Neuronal stem cell (in vitro differentiated cells): ENCODE data around the gene SEBOX.

ENCODE experiments used
- DNase-seq: peaks from one replicate; pipeline ENCODE4 v3.0.0-alpha.2; 2013; ENCODE audit warnings: low spot score
- H2AFZ ChIP-seq: one replicate; pipeline ENCODE4 v1.6.1; 2013; ENCODE audit warnings: mild to moderate bottlenecking, low read length, inconsistent platforms
- H2AK5ac ChIP-seq: 2 replicates; pipeline ENCODE4 v1.6.1; 2013; ENCODE audit warnings: low read depth, mild to moderate bottlenecking, inconsistent platforms, low read length, moderate library complexity, mixed read lengths
- H2BK120ac ChIP-seq: 2 replicates; pipeline ENCODE4 v1.6.1; 2013; ENCODE audit warnings: low read depth, mild to moderate bottlenecking, inconsistent platforms, low read length, moderate library complexity, mixed read lengths
- H2BK12ac ChIP-seq: one replicate; pipeline ENCODE4 v1.6.1; 2013; ENCODE audit warnings: low read length, inconsistent platforms
- H2BK15ac ChIP-seq: 2 replicates; pipeline ENCODE4 v1.6.1; 2013; ENCODE audit warnings: mild to moderate bottlenecking, low read length, inconsistent platforms, mixed read lengths
- H2BK5ac ChIP-seq: one replicate; pipeline ENCODE4 v1.6.1; 2013; ENCODE audit warnings: inconsistent platforms, mild to moderate bottlenecking, low read length, moderate library complexity
- H3K14ac ChIP-seq: one replicate; pipeline ENCODE4 v1.6.1; 2013; ENCODE audit warnings: low read length, inconsistent platforms
- H3K18ac ChIP-seq: 2 replicates; pipeline ENCODE4 v1.6.1; 2013; ENCODE audit warnings: low read length, inconsistent platforms
- H3K23ac ChIP-seq: 2 replicates; pipeline ENCODE4 v1.6.1; 2013; ENCODE audit warnings: low read depth, mild to moderate bottlenecking, mixed read lengths, low read length, inconsistent platforms; ENCODE audit not compliant: poor library complexity
- H3K27ac ChIP-seq: replicated peaks from 3 replicates; pipeline ENCODE4 v1.5.1; 2013; ENCODE audit warnings: low read length, inconsistent platforms
- H3K27me3 ChIP-seq, 3 experiments: 2 replicates each; pipeline ENCODE4 v1.6.1; 2013; ENCODE audit warnings: low read length in 3 of 3, mild to moderate bottlenecking in 2 of 3, inconsistent platforms in 1 of 3, low read depth in 1 of 3, mixed read lengths in 1 of 3, moderate library complexity in 1 of 3; ENCODE audit not compliant: control insufficient read depth in 3 of 3, insufficient read depth in 3 of 3
- H3K36me3 ChIP-seq, 2 donors: replicated peaks in 1 of 2; 2 replicates each; pipeline ENCODE4 v1.6.1; 2013; ENCODE audit warnings: low read length in 2 of 2; ENCODE audit not compliant: control insufficient read depth in 2 of 2, insufficient read depth in 2 of 2
- H3K4ac ChIP-seq: 2 replicates; pipeline ENCODE4 v1.6.1; 2013; ENCODE audit warnings: inconsistent platforms, mild to moderate bottlenecking, low read length, moderate library complexity
- H3K4me1 ChIP-seq, 2 donors: 1 replicate in 1 of 2; 2 replicates in 1 of 2; pipeline ENCODE4 v1.6.1; 2013; ENCODE audit warnings: low read length in 2 of 2, low read depth in 1 of 2; ENCODE audit not compliant: control insufficient read depth in 2 of 2, insufficient read depth in 1 of 2
- H3K4me2 ChIP-seq: one replicate; pipeline ENCODE4 v1.6.1; 2013; ENCODE audit warnings: mild to moderate bottlenecking, low read length, inconsistent platforms; ENCODE audit not compliant: insufficient read depth, poor library complexity, severe bottlenecking
- H3K4me3 ChIP-seq, 2 donors: 2 replicates each; pipeline ENCODE4 v1.5.1; 2013; ENCODE audit warnings: low read length in 2 of 2, mild to moderate bottlenecking in 2 of 2, inconsistent platforms in 1 of 2, moderate library complexity in 1 of 2
- H3K79me1 ChIP-seq: one replicate; pipeline ENCODE4 v1.6.1; 2013; ENCODE audit warnings: low read depth, mild to moderate bottlenecking, inconsistent platforms, low read length, moderate library complexity
- H3K9ac ChIP-seq: one replicate; pipeline ENCODE4 v1.6.1; 2013; ENCODE audit warnings: mild to moderate bottlenecking, low read depth, low read length, inconsistent platforms; ENCODE audit not compliant: poor library complexity
- H3K9me3 ChIP-seq, 2 donors: replicated peaks in 1 of 2; 2 replicates each; pipeline versions ENCODE3 to v1.6.1; 2013; ENCODE audit warnings: low read length in 2 of 2, mild to moderate bottlenecking in 2 of 2, inconsistent platforms in 1 of 2, low read depth in 1 of 2, mixed read lengths in 1 of 2, moderate library complexity in 1 of 2; ENCODE audit not compliant: control insufficient read depth in 2 of 2, insufficient read depth in 1 of 2
- H4K8ac ChIP-seq: one replicate; pipeline ENCODE4 v1.6.1; 2013; ENCODE audit warnings: low read depth, mild to moderate bottlenecking, inconsistent platforms, low read length, moderate library complexity
- H4K91ac ChIP-seq: one replicate; pipeline ENCODE4 v1.6.1; 2013; ENCODE audit warnings: low read length, low read depth, mild to moderate bottlenecking, inconsistent platforms; ENCODE audit not compliant: poor library complexity
- WGBS, 2 donors: extraction: QIAGEN DNeasy Blood & Tissue Kit; methylation state at CpG; one replicate each; pipeline ENCODE4 v1.1.7; 2013; ENCODE audit warnings: missing lambda C conversion rate in 2 of 2, mixed read lengths in 1 of 2; ENCODE audit not compliant: insufficient read length in 2 of 2, insufficient replicate concordance in 1 of 2; ENCODE audit errors: extremely low coverage in 2 of 2; 5-methylcytosine and 5-hydroxymethylcytosine counted together

Gene SEBOX

GRCh38 chr17:28394337-28395116 is 29.5 kb upstream of the SEBOX start:
- no peak overlapping the region for H3K4me2 ChIP-seq
- peaks cover 1 to 7% of the 10 kb centered on the region in 2 donors for H3K4me1 ChIP-seq
- DNase-seq: no peak
- peaks cover 13 to 89% of the 10 kb centered on the region in 2 donors for H3K36me3 ChIP-seq
- no peak overlapping the region for H2BK12ac ChIP-seq
- H4K91ac ChIP-seq: no peak overlapping the region
- no peak overlapping the region for H2BK15ac ChIP-seq
- no peak overlapping the region for H3K27ac ChIP-seq
- no peaks in the 10 kb centered on the region for H3K9me3 ChIP-seq
- H3K4ac ChIP-seq: no peak overlapping the region
- H3K23ac ChIP-seq: no peak overlapping the region
- H3K18ac ChIP-seq: no peak overlapping the region
- no peak overlapping the region for H2AFZ ChIP-seq
- H3K27me3 ChIP-seq: no peaks in the 10 kb centered on the region
- H3K9ac ChIP-seq: no peak overlapping the region
- H3K14ac ChIP-seq: no peak overlapping the region
- H4K8ac ChIP-seq: no peak overlapping the region
- no peak overlapping the region for H2BK5ac ChIP-seq
- H3K4me3 ChIP-seq: no peak overlapping the region
- no peak overlapping the region for H2BK120ac ChIP-seq
- H3K79me1 ChIP-seq: no peaks in the 10 kb centered on the region
- H2AK5ac ChIP-seq: no peak overlapping the region
- WGBS, 2 donors: no CpG with 5 or more reads among the region's 7 CpGs

- H3K4me1 ChIP-seq: no peaks in the 10 kb centered on the region
- no peak overlapping the region for H4K8ac ChIP-seq
- no peak overlapping the region for H3K4me2 ChIP-seq
- no peaks in the 10 kb centered on the region for H3K9me3 ChIP-seq
- H3K36me3 ChIP-seq: peaks cover 15 to 95% of the 10 kb centered on the region in 2 donors
- no peak overlapping the region for H3K4ac ChIP-seq
- H3K23ac ChIP-seq: no peak overlapping the region
- no peak overlapping the region for H3K14ac ChIP-seq
- no peak overlapping the region for H2BK5ac ChIP-seq
- H3K9ac ChIP-seq: no peak overlapping the region
- WGBS, 2 donors: no CpG with 5 or more reads among the region's 10 CpGs
- H3K18ac ChIP-seq: no peak overlapping the region
- H2AK5ac ChIP-seq: no peak overlapping the region
- no peak overlapping the region for H3K27ac ChIP-seq
- no peak overlapping the region for H2BK120ac ChIP-seq
- no peak overlapping the region for H4K91ac ChIP-seq
- H2AFZ ChIP-seq: no peak overlapping the region
- no peak overlapping the region for H2BK12ac ChIP-seq
- no peaks in the 10 kb centered on the region for H3K27me3 ChIP-seq
- no peak for DNase-seq
- H3K4me3 ChIP-seq: no peak overlapping the region
- no peaks in the 10 kb centered on the region for H3K79me1 ChIP-seq
- no peak overlapping the region for H2BK15ac ChIP-seq
Measured at GRCh38 chr17:28392491-28392890, 27.5 kb upstream of the SEBOX start.

- no peak overlapping the region for H4K8ac ChIP-seq
- no peaks in the 10 kb centered on the region for H3K4me1 ChIP-seq
- H2AK5ac ChIP-seq: no peak overlapping the region
- no peaks in the 10 kb centered on the region for H3K79me1 ChIP-seq
- no peak overlapping the region for H4K91ac ChIP-seq
- no peak overlapping the region for H2BK5ac ChIP-seq
- H3K36me3 ChIP-seq: peaks cover 15 to 91% of the 10 kb centered on the region in 2 donors
- no peaks in the 10 kb centered on the region for H3K27me3 ChIP-seq
- H2BK15ac ChIP-seq: no peak overlapping the region
- no peak overlapping the region for H3K23ac ChIP-seq
- H3K4ac ChIP-seq: no peak overlapping the region
- H3K4me3 ChIP-seq: no peak overlapping the region
- H3K18ac ChIP-seq: no peak overlapping the region
- H3K9me3 ChIP-seq: no peaks in the 10 kb centered on the region
- DNase-seq: no peak
- H2AFZ ChIP-seq: no peak overlapping the region
- no CpG with 5 or more reads among the region's 2 CpGs for WGBS, 2 donors
- no peak overlapping the region for H2BK120ac ChIP-seq
- H3K14ac ChIP-seq: no peak overlapping the region
- no peak overlapping the region for H2BK12ac ChIP-seq
- H3K27ac ChIP-seq: no peak overlapping the region
- H3K4me2 ChIP-seq: no peak overlapping the region
- peak overlapping the region; percentile 12 for H3K9ac ChIP-seq
Measured at GRCh38 chr17:28391401-28391800, 26.4 kb upstream of the SEBOX start.

- H3K36me3 ChIP-seq: peaks cover 14 to 91% of the 10 kb centered on the region in 2 donors
- no peak for DNase-seq
- no CpG with 5 or more reads among the region's 1 CpG for WGBS, 2 donors
Measured at GRCh38 chr17:28390984-28391383, 26.0 kb upstream of the SEBOX start.

More at GRCh38 chr17:28390984-28391383, 26.0 kb upstream of the SEBOX start:
- H3K9me3 ChIP-seq: no peaks in the 10 kb centered on the region
- no peaks in the 10 kb centered on the region for H3K79me1 ChIP-seq
- H3K14ac ChIP-seq: no peak overlapping the region
- H4K8ac ChIP-seq: no peak overlapping the region
- no peak overlapping the region for H3K27ac ChIP-seq
- H3K9ac ChIP-seq: no peak overlapping the region
- H3K4ac ChIP-seq: no peak overlapping the region
- no peak overlapping the region for H4K91ac ChIP-seq
- H3K23ac ChIP-seq: no peak overlapping the region
- no peak overlapping the region for H2BK120ac ChIP-seq
- H3K4me2 ChIP-seq: no peak overlapping the region
- H2BK15ac ChIP-seq: no peak overlapping the region
- H2AK5ac ChIP-seq: no peak overlapping the region
- H3K4me3 ChIP-seq: no peak overlapping the region
- no peak overlapping the region for H2BK12ac ChIP-seq
- no peaks in the 10 kb centered on the region for H3K4me1 ChIP-seq
- H3K18ac ChIP-seq: no peak overlapping the region
- H3K27me3 ChIP-seq: no peaks in the 10 kb centered on the region
- no peak overlapping the region for H2BK5ac ChIP-seq
- H2AFZ ChIP-seq: no peak overlapping the region
